Tibial nerve (tissue), 4 donors: Measurements from ENCODE around the gene MBD3.

Source experiments
- CTCF ChIP-seq, 5 experiments: fragments of 200-600 bp in 3 of 5; fragments of 450-650 bp in 2 of 5; sonication (generic) in 3 of 5; IDR thresholded peaks; one replicate each; pipeline ENCODE4 v1.5.1; 2016 to 2019; ENCODE audit warnings: antibody characterized with exemption in 5 of 5, mild to moderate bottlenecking in 3 of 5, moderate library complexity in 2 of 5
- EP300 ChIP-seq, 2 donors: sonication (generic); formaldehyde crosslinking; IDR thresholded peaks; one replicate each; pipeline ENCODE4 v1.6.1; 2017; ENCODE audit warnings: antibody characterized with exemption in 2 of 2, mild to moderate bottlenecking in 1 of 2

GRCh38 chr19:1556390-1557070 lies 36.1 kb downstream of the MBD3 start:
- TF ChIP-seq CTCF (IDR thresholded peaks at IDR 0.05) (no peak), EP300 (IDR thresholded peaks at IDR 0.05) (no peak)
